ENCODE measurements around the gene VAV2. TPM values are rescaled to one million over a fixed set of nuclear protein-coding genes. Genes with fewer than 3 reads are reported as not detected.

The VAV2 gene
- total and polyA plus RNA-seq, 9 of the 15 experiments (the other 6 are each of a cell fraction or from before 2014, with no cell fraction given), result 0.01 to 2.7 (median 1.0) TPM; not detected in 1

DNA sequence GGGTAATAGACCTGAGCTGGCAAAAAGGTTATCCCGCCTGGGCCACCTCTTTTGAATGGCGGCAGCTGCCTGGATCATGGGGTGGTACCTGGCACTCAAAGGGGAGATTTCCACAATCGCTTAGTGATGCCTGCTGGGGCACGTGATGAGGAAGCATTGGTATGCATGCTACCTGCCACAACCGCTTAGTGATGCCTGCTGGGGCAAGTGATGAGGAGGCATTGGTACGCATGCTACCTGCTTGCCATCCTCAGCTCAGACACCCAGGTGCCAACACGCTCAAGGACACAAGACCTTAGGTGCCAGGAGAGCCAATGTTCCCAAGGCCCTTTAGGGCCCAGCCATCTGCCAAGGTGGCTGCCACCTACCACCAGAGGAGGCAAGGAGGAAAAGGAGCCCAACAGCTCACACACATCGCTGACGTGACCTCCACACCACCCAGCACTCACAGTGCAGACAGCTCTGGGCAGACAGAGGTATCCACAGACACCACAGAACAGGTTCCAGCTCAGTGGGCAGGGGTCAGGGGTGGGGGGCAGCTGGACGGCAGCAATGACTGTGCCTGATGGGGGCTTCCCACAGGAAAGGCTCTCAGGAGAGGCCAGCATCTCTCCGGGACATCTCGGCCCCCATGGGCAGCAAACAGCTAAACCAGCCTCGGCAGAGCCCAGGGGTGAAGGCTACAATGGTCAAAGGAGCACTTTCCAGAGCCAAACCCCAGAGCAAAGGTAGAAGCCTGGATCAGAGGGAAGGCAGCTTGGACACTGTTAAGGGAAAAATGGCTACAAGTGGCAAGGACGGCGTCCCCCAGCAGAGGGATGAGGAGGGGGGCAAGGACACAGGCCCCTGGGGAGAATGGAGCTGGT is 210.9 kb downstream of the VAV2 start (continued):
- TF ChIP-seq STAT5B (CRISPR knock-in tag; IDR thresholded peaks at IDR 0.05) (no peak), NFATC3 (IDR thresholded peaks at IDR 0.05) (no peak), RHOXF2B (CRISPR knock-in tag; conservative IDR thresholded peaks at IDR 0.05) (no peak)

- 4% methylated on average over 14 of the region's 15 CpGs for WGBS (ENCODE audit: insufficient coverage, low coverage, missing lambda C conversion rate)
- Histone ChIP-seq H3K4me1 (replicated peaks in 1 of 2; ENCODE audit: control insufficient read depth in 2 of 2, insufficient read depth in 2 of 2, low read length in 2 of 2) (no peaks in the 10 kb centered on the region), H3K9me3 (replicated peaks; ENCODE audit: control insufficient read depth, insufficient read depth, low read depth, low read length) (no peaks in the 10 kb centered on the region), H4K20me1 (replicated peaks; ENCODE audit: control insufficient read depth, insufficient read depth, low read length) (peaks cover 4% of the 10 kb centered on the region; the same call in 1 of the 2 replicates), H2AFZ (ENCODE audit: low read depth, low read length) (no peak overlapping the region), H3K27me3 (ENCODE audit: control insufficient read depth in 2 of 2, insufficient read depth in 2 of 2, low read length in 2 of 2) (peaks cover 3 to 55% of the 10 kb centered on the region in 2 experiments; a peak in 4 of 5 replicates), H3K9ac (ENCODE audit: insufficient read depth in 1 of 2, low read depth in 2 of 2, low read length in 2 of 2) (no peak overlapping the region), H3K9me1 (ENCODE audit: control insufficient read depth, insufficient read depth, low read length) (no peaks in the 10 kb centered on the region), H3K4me3 (no peak overlapping the region), H3K79me2 (ENCODE audit: control insufficient read depth, insufficient read depth, low read length) (no peaks in the 10 kb centered on the region), H3K27ac (ENCODE audit: extremely low read depth, low read depth, low read length) (no peak overlapping the region), H3K4me2 (ENCODE audit: insufficient read depth, low read length) (no peak overlapping the region), H3K36me3 (ENCODE audit: control insufficient read depth, insufficient read depth, low read length) (no peaks in the 10 kb centered on the region)
- ChIA-PET CTCF (ENCODE audit: low intra/inter-chr PET ratio) (interaction anchor here (0.9 kb wide), 1 partner anchor 15 kb away, joined by 3 read pairs; no protein-coding TSS in a partner anchor), POLR2A (interaction anchor here (0.6 kb wide), 1 partner anchor 217 kb away, joined by 3 read pairs; no protein-coding TSS in a partner anchor)
- TF ChIP-seq MCM3 (IDR thresholded peaks at IDR 0.05) (no peak), MAFF (IDR thresholded peaks at IDR 0.05; ENCODE audit: low read length) (no peak), ZNF280A (IDR thresholded peaks at IDR 0.05; ENCODE audit: low read depth, partially characterized antibody) (no peak), POLR3A (IDR thresholded peaks at IDR 0.05; ENCODE audit: borderline replicate concordance, extremely low read depth, insufficient read depth, insufficient read length) (no peak), GTF2A2 (tag; IDR thresholded peaks at IDR 0.05) (no peak), CREB1 (IDR thresholded peaks at IDR 0.05) (no peak), CREB1 (CRISPR knock-in tag; IDR thresholded peaks at IDR 0.05) (no peak), EWSR1 (IDR thresholded peaks at IDR 0.05; ENCODE audit: borderline replicate concordance, low read depth, partially characterized antibody) (no peak), ESRRA (IDR thresholded peaks at IDR 0.05; ENCODE audit: borderline replicate concordance, low read depth) (no peak)
- TF ChIP-seq, protein P1, sequence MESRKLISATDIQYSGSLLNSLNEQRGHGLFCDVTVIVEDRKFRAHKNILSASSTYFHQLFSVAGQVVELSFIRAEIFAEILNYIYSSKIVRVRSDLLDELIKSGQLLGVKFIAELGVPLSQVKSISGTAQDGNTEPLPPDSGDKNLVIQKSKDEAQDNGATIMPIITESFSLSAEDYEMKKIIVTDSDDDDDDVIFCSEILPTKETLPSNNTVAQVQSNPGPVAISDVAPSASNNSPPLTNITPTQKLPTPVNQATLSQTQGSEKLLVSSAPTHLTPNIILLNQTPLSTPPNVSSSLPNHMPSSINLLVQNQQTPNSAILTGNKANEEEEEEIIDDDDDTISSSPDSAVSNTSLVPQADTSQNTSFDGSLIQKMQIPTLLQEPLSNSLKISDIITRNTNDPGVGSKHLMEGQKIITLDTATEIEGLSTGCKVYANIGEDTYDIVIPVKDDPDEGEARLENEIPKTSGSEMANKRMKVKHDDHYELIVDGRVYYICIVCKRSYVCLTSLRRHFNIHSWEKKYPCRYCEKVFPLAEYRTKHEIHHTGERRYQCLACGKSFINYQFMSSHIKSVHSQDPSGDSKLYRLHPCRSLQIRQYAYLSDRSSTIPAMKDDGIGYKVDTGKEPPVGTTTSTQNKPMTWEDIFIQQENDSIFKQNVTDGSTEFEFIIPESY (CRISPR knock-in tag; IDR thresholded peaks at IDR 0.05), result no peak
- in situ Hi-C loops (cut with MboI), result no loop called here
- ATAC-seq (no peak), FAIRE-seq (no peak), DNase-seq (ENCODE audit: extremely low read depth in 1 of 4, low spot score in 3 of 4) (no peak)
- intact Hi-C loops (cut with micrococcal nuclease), result no loop called here
- BruUV-seq (replicated peaks), result no TSS peak
These were observed 211.6 kb downstream of the VAV2 start for GRCh38 chr9:133780404-133780945.

All from K562 (cell line).